GM12875 (cell line): ENCODE data around the gene CDH4.

Source experiments
- H3K4me3 ChIP-seq: one replicate; pipeline ENCODE4 v1.5.1; 2011; ENCODE audit warnings: low read depth, low read length, control low read depth
- CTCF ChIP-seq: IDR thresholded peaks from 2 replicates; pipeline ENCODE4 v1.5.1; 2011; ENCODE audit warnings: low read depth, mild to moderate bottlenecking, control low read depth, inconsistent platforms, low read length, moderate library complexity, borderline replicate concordance; ENCODE audit not compliant: insufficient read depth

CDH4 gene

GRCh38 chr20:61408951-61409740 lies 157.1 kb downstream of the CDH4 start:
- no peak for TF ChIP-seq CTCF

GRCh38 chr20:61411743-61412142 lies 159.7 kb downstream of the CDH4 start:
- no peak for TF ChIP-seq CTCF
- no peak overlapping the region for H3K4me3 ChIP-seq

More at GRCh38 chr20:61408951-61409740, 157.1 kb downstream of the CDH4 start:
- H3K4me3 ChIP-seq: no peak overlapping the region

DNA sequence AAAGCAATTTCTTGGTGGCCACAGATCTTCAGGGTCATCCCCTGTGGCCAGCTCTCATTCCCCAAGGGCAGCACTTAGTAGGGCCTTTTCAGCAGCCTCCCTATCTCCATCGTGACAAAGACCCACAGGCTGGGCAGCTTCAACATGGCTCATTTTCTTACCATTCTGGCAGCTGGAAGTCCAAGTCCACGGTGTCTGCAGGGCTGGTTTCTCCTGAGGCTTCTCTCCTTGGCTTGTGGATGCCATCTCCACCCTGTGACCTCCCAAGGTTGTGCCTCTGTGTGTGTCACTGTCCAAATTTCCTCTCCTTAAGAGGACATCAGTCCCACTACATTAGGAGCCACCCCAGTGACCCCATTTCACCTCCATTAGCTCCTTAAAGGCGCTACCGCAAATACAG lies 161.7 kb downstream of the CDH4 start:
- TF ChIP-seq CTCF: no peak
- no peak overlapping the region for H3K4me3 ChIP-seq

DNA sequence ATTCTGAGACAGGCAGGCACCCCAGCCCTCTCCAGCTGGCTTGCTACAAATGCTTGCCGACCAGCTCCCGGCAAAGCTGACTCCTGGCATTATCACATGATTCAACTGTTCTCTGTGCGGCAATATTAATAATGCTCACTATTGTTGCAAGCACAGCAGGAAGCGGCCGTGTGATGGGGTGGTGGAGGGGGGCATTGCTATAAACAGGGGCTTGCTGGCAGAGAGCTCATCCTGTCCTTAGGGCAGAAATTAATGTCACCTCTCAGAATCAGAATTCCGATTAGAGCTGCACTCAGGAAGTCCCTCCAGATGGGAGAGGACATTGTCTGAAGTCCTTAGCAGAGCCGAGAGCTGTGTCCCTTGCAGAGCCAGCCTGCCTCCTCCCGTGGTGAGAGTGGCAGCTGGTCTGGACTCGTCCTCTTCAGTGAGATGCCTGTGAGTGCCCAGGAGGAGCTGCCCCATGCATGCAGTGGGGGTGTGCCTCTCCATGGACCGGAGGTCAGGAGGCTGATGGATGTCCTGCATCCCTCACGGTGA lies 162.5 kb downstream of the CDH4 start:
- no peak overlapping the region for H3K4me3 ChIP-seq

DNA sequence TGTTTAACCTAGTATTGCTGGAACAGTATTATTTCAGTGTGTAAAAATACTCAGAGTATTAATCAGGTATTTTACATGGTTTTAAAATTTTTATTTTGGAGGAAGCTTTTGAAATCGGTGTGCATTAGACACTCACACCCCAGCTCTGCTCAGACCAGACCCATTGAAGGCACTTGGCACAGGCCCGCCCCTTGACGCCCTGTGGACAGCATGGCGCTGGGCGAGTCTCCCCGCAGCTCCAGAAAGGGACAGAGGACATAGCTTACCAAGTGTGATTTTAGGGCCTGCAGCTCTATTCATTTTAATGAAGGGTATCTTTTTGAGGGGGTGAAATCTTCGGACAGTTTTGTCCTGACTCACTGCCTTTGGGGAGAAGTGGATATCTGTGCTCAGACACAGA lies 164.5 kb downstream of the CDH4 start:
- no peak overlapping the region for H3K4me3 ChIP-seq
- no peak for TF ChIP-seq CTCF

More for the DNA sequence above, 162.5 kb downstream of the CDH4 start:
- TF ChIP-seq CTCF: no peak

- no peak for TF ChIP-seq CTCF
- no peak overlapping the region for H3K4me3 ChIP-seq
Measured at GRCh38 chr20:61417221-61417941, 165.3 kb downstream of the CDH4 start.

DNA sequence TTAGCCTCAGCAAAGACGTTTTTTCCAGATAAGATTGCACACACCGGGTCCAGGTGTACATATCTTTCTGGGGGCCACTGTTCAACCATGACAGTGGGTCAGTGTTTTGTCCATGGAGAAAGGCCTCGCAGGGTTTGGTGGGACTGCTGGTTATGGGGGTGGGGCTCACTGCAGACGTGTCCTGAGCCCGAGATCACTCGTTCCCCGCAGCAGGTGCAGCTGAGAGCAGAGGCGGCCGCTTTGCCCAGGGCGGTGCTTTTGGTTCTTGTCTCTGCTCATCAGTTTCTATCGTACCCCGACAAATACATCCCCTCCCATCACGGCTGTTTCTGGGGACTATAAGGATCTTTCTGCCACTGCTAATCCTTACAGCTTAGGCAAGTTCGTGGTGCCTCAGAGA lies 166.9 kb downstream of the CDH4 start:
- no peak for TF ChIP-seq CTCF
- H3K4me3 ChIP-seq: no peak overlapping the region
